Measurements from ENCODE around the gene TNNT1.
A peak's percentile ranks its signal among the peaks of the same experiment; 100 is the strongest.
"Not testable (repeated sequence)": the region's sequence is repeated elsewhere in the genome, so short reads cannot be mapped to it uniquely, and the experiment has no call there.

TNNT1 gene

GRCh38 chr19:55156202-55157063 is 7.4 kb upstream of the TNNT1 start:
- peak; percentile 69 for ATAC-seq
- no peak for TF ChIP-seq RARB (CRISPR knock-in tag; IDR thresholded peaks at IDR 0.05)
- TF ChIP-seq ESRRG (CRISPR knock-in tag; IDR thresholded peaks at IDR 0.05) = no peak
- no peak for TF ChIP-seq BACH2 (CRISPR knock-in tag; IDR thresholded peaks at IDR 0.05; ENCODE audit: borderline replicate concordance)
- no peak for TF ChIP-seq CSDC2 (CRISPR knock-in tag; IDR thresholded peaks at IDR 0.05)

GRCh38 chr19:55155784-55156183 is 6.8 kb upstream of the TNNT1 start:
- not testable (repeated sequence) for ATAC-seq

GRCh38 chr19:55153652-55154264 is 4.8 kb upstream of the TNNT1 start:
- TF ChIP-seq SNAI2 (CRISPR knock-in tag; IDR thresholded peaks at IDR 0.05) = no peak
- no peak for TF ChIP-seq POU6F1 (CRISPR knock-in tag; IDR thresholded peaks at IDR 0.05; ENCODE audit: borderline replicate concordance, low read depth)
- TF ChIP-seq ZC3H10 (CRISPR knock-in tag; IDR thresholded peaks at IDR 0.05) = no peak
- TF ChIP-seq ARNTL (CRISPR knock-in tag; IDR thresholded peaks at IDR 0.05; ENCODE audit: borderline replicate concordance, low read depth) = no peak
- TF ChIP-seq ESRRG (CRISPR knock-in tag; IDR thresholded peaks at IDR 0.05) = no peak
- no peak for TF ChIP-seq TOX (CRISPR knock-in tag; IDR thresholded peaks at IDR 0.05; ENCODE audit: borderline replicate concordance)
- no peak for TF ChIP-seq BACH2 (CRISPR knock-in tag; IDR thresholded peaks at IDR 0.05; ENCODE audit: borderline replicate concordance)
- no peak for TF ChIP-seq CSRNP3 (CRISPR knock-in tag; IDR thresholded peaks at IDR 0.05)
- TF ChIP-seq GLIS3 (CRISPR knock-in tag; IDR thresholded peaks at IDR 0.05) = no peak
- no peak for TF ChIP-seq ZFP30 (CRISPR knock-in tag; IDR thresholded peaks at IDR 0.05)
- TF ChIP-seq ZFP3 (CRISPR knock-in tag; IDR thresholded peaks at IDR 0.05) = no peak
- no peak for TF ChIP-seq ZNF565 (CRISPR knock-in tag; conservative IDR thresholded peaks at IDR 0.05; ENCODE audit: low read depth)
- TF ChIP-seq TCF4 (CRISPR knock-in tag; IDR thresholded peaks at IDR 0.05; ENCODE audit: borderline replicate concordance) = no peak
- no peak for TF ChIP-seq ISL1 (CRISPR knock-in tag; IDR thresholded peaks at IDR 0.05)
- no peak for ATAC-seq

- TF ChIP-seq PATZ1 (CRISPR knock-in tag; IDR thresholded peaks at IDR 0.05; ENCODE audit: borderline replicate concordance) (no peak), TSHZ2 (CRISPR knock-in tag; IDR thresholded peaks at IDR 0.05) (no peak), ZFP30 (CRISPR knock-in tag; IDR thresholded peaks at IDR 0.05) (no peak), ZNF8 (CRISPR knock-in tag; IDR thresholded peaks at IDR 0.05) (no peak), TCF4 (CRISPR knock-in tag; IDR thresholded peaks at IDR 0.05; ENCODE audit: borderline replicate concordance) (no peak), ZNF70 (CRISPR knock-in tag; IDR thresholded peaks at IDR 0.05) (no peak), ZNF565 (CRISPR knock-in tag; conservative IDR thresholded peaks at IDR 0.05; ENCODE audit: low read depth) (no peak), POU6F1 (CRISPR knock-in tag; IDR thresholded peaks at IDR 0.05; ENCODE audit: borderline replicate concordance, low read depth) (no peak), CSRNP3 (CRISPR knock-in tag; IDR thresholded peaks at IDR 0.05) (no peak), BACH2 (CRISPR knock-in tag; IDR thresholded peaks at IDR 0.05; ENCODE audit: borderline replicate concordance) (no peak)
- ATAC-seq = no peak
Observed at GRCh38 chr19:55152017-55152416, 3.0 kb upstream of the TNNT1 start.

Measured in SK-N-SH treated with all-trans-retinoic acid at 6 μM for 48 hours (cell line).